Hepatocyte (in vitro differentiated cells): ENCODE measurements around the gene ZGPAT.

Experiments used
- EZH2 ChIP-seq: fragments of 200-600 bp; sonication (generic); IDR thresholded peaks from 2 replicates; pipeline ENCODE4 v1.6.1; 2016; ENCODE audit warnings: antibody characterized with exemption, mild to moderate bottlenecking, borderline replicate concordance
- EZH2phosphoT487 ChIP-seq: fragments of 200-600 bp; sonication (generic); IDR thresholded peaks from one replicate; pipeline ENCODE4 v1.6.1; 2018; ENCODE audit warnings: antibody characterized with exemption, mild to moderate bottlenecking, low read depth, moderate library complexity; ENCODE audit not compliant: unreplicated experiment, severe bottlenecking
- TF ChIP-seq, protein P1 (sequence below): fragments of 200-600 bp; sonication (generic); IDR thresholded peaks from 2 replicates; pipeline ENCODE4 v1.5.1; 2016; ENCODE audit warnings: antibody characterized with exemption, mild to moderate bottlenecking; ENCODE audit not compliant: poor library complexity

DNA sequence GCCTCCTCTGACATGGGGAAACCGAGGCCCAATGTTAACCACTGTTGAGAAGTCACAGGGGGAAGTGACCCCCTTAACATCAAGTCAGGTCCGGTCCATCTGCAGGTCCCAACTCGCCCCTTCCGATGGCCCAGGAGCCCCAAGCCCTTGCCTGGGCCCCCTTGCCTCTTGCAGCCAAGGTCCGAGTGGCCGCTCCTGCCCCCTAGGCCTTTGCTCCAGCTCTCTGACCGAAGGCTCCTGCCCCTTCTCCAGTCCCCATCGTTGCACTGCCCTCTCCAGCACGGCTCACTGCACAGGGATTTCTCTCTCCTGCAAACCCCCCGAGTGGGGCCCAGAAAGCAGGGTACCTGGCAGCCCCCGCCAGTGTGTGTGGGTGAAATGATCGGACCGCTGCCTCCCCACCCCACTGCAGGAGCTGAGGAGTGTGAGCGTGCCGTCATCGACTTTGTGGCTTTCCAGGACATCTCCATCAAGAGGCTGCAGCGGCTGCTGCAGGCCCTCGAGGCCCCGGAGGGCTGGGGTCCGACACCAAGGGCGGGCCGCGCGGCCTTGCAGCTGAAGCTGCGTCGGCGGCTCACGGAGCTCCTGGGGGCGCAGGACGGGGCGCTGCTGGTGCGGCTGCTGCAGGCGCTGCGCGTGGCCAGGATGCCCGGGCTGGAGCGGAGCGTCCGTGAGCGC, 9.8 kb upstream of the ZGPAT start:
- TF ChIP-seq, protein P1, sequence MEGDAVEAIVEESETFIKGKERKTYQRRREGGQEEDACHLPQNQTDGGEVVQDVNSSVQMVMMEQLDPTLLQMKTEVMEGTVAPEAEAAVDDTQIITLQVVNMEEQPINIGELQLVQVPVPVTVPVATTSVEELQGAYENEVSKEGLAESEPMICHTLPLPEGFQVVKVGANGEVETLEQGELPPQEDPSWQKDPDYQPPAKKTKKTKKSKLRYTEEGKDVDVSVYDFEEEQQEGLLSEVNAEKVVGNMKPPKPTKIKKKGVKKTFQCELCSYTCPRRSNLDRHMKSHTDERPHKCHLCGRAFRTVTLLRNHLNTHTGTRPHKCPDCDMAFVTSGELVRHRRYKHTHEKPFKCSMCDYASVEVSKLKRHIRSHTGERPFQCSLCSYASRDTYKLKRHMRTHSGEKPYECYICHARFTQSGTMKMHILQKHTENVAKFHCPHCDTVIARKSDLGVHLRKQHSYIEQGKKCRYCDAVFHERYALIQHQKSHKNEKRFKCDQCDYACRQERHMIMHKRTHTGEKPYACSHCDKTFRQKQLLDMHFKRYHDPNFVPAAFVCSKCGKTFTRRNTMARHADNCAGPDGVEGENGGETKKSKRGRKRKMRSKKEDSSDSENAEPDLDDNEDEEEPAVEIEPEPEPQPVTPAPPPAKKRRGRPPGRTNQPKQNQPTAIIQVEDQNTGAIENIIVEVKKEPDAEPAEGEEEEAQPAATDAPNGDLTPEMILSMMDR = no peak
- no peak for TF ChIP-seq EZH2phosphoT487
- no peak for TF ChIP-seq EZH2
